IPS DF 4.7 (cell line): ENCODE measurements around the gene FAM222A.

Experiments
- DNase-seq: peaks from one replicate; pipeline ENCODE4 v3.0.0-alpha.2; 2013; ENCODE audit warnings: low spot score; ENCODE audit errors: extremely low read depth

The FAM222A gene

DNA sequence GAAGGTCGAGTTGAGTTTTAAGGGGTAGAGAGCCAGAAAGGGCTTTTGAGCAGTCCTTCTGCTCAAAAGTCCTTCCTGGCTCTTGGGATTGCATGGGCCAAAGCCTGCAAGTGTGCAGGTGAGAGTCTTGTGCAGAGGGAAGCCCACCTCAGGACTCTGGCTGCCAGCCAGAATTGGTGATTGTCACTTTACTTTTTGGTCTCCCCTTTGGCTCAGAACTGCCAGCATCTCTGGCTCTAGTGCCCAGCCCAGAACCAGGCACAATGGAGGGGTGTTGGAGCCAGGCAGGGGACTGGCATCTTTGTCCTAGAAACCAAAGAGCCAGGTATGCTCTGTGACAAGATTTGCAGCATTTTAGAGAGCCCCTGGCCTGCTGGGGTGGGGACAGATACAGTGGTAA, 23.5 kb downstream of the FAM222A start:
- DNase-seq, result no peak

GRCh38 chr12:109737631-109738030, 24.0 kb downstream of the FAM222A start:
- DNase-seq, result no peak

DNA sequence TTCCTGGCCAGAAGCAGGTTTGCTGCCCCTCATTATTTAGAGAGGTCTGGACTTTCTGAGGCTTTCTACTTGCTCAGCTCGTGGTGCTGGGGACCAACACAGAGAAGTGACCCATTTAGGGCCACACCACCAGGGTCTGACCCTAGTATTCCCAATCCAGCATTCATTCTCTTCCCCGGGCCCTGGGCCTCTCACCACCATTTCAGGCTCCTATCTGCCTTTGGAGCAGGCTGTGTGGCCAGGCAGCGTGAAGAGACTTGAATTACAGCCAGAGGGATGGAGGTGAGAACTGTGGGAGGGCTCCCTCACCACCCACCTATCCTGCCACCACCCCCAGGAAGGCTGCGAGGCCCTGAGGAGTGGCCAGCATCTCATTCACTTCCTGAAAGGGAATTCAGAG, 24.6 kb downstream of the FAM222A start:
- no peak for DNase-seq

GRCh38 chr12:109738878-109739665, 25.4 kb downstream of the FAM222A start:
- DNase-seq, result no peak

DNA sequence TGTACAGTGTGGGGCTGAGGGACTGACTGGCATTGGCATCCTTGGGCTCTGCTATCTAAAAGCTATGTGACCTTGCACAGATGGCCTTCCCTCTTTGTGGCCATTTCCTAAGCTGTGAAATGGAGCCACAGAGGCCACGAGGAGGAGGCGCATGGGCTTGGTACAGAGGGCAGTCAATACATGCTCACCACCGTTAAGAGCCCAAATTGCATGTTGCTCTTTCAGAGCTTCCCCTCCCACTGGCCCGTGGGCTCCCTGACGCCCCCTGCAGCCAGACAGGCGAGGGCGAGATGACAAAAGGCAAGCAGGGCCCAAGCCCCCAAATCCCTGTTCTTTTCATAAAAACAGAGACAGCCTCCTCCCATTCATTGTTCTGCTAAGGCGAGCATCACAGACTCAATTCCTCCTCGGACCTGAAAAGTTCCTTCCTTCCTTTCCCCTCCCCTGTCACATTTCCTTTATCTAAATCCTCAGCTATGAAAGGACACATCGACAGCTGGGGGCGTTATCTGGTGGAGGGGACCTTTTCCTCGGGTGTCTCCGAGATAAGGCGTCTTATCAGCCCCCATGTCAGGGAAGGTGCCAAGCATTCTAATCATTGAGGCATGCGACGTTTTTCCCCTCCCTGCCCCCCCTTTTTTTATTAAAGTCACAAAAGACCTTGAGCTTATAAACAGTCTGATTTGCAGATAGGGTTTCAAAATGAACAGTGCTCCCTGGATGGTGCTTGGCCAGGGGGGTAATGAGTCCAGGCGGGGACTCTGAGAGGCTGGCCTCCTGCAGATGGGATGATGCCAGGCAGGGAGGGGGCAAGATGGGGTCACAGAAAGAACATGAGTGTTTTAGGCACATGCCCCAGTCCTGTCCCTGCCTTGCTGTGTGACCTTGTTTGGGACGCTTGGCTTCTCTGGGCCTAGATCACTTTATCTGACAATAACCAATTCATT, 26.4 kb downstream of the FAM222A start:
- DNase-seq, result no peak

DNA sequence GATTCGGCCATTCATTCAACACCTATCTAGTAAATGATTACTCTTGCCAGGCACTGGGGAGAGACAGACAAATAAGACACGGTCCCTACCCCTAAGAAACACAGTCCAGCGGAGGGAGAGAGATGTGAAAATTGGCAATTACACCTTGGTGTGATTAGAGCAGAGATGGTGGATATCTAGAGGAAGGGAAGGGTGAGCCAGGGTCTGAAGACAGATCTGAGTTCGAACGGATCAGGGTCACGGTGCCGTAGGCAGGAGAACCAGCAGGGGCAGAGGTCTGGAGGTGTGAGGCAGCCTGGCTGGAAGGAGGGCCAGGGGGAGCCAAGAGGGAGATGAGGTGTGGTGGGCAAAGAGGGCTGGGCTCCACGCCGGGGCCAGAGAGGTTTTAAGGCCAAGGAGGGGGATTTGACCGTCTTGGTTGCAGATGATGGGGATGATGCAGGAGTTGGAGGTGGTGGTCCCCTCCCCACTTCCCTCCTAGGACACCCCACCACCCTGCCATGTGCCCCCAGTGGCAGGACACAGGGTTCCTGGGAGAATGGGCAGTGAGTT, 27.1 kb downstream of the FAM222A start:
- DNase-seq, result no peak

GRCh38 chr12:109741286-109741969, 27.8 kb downstream of the FAM222A start:
- no peak for DNase-seq

- DNase-seq, result no peak
These were observed 28.5 kb downstream of the FAM222A start for GRCh38 chr12:109741970-109742703.

- DNase-seq, result no peak
These were observed 29.7 kb downstream of the FAM222A start for GRCh38 chr12:109743076-109743910.

GRCh38 chr12:109744026-109744425, 30.4 kb downstream of the FAM222A start:
- DNase-seq, result no peak

DNA sequence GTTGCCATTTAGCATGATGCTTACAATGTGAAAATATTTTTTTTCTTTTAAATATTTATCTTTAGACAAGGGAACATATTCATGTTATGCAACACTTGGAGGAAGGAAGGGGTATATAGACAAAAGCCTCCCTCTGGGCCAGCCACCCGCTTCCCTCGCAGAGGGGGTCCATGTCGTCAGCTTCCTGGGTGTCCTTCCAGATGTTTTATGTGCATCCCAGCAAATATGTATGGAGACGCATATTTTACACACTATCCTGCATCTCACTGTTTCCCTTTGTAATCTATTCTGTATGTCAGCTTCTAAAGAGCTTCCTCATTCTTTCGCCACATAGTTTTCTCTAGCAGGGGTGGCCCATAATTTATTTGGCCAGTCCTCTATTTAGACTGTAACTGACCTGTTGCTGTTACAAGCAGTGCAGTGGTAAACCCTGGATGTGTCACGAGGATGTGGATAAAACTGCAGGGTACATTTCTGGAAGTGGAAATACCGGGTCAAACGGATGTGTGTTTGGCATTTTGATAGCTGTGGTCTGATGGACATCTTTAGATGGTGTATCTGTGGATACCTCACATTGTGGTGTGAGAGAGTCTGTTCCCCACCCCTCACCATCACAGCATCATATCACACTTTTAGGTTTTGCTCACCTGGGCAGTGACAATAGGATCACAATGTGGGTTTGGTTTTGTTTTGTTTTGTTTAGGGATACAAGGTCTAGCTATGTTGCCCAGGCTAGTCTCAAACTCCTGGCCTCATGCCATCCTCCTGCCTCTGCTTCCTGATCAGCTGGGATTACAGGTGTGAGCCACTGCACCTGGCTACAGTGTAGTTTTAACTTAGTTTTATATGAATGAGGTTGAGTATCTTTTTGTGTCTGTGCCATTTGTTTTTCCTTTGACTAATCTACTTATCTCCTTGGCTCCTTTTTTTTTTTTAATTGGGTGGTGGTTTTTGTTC, 31.6 kb downstream of the FAM222A start:
- no peak for DNase-seq

DNA sequence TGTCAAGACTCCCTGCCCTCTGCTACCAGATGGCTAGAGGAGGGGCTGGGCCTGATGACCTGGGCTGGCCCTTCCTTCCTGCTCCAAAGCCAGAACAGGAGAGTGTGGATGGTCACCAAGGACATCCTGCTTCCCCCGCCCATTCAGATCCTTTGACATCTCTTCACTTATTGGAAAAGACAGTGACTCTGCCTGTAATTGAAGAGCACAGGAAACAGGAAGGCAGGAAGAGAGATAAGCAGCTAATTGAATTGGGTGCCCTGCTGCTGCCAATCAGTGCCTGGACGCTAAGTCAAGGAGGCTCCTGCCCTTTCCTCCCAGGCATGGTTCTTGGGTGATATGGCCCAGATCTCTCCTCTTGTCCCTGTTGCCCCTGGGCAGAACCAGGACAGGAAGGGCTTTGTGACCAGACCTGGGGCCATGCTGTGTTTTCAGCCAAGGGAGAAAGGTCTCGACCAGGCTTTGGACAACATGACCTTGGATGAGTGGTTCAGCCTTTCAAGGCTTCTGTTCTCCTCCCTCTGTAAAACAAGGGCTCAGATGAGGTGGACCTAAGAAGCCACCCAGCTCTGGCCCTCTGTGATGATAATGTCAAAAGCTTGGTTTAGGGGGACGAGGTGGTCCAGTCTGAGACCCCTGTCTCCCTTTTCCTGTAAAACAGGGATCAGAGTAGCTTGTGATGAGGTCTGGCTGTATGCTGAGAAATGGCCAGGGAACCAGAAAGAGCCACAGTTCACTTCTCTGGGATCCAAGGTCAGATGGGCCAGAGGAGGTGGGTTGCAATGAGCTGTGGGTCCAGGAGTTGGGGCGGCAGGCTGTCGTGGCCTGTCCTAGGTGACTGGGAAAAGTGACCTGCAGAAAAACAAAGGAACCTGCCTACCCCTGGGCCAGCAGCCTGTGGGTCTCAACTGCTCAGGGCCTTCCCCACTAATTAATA, 38.8 kb downstream of the FAM222A start:
- no peak for DNase-seq

- no peak for DNase-seq
These were observed 39.4 kb downstream of the FAM222A start for GRCh38 chr12:109753054-109753401.

DNA sequence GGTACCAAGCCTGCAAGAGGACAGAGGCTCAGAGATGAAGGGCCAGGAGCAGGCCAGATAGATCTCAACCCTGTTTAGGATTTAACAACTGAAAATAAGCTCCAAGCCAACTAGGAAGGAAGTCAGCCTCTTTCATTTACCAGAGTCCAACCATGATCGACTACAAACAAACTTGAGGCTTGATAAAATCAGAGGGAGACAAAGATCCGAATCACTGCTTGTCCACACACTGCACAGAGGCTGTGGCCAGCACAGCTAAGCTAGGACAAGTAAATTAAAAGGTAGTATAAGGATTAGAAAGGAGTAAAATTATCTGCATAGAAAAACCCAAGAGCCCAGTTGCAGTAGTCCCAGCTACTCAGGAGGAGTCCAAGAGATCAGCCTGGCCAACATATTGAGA, 40.3 kb downstream of the FAM222A start:
- no peak for DNase-seq

- DNase-seq, result no peak
These were observed 42.8 kb downstream of the FAM222A start for GRCh38 chr12:109756457-109756856.

- no peak for DNase-seq
These were observed 44.1 kb downstream of the FAM222A start for GRCh38 chr12:109757671-109758265.
